Uterus (tissue), 4 donors: Measurements from ENCODE around the gene RLN3. TPM values are rescaled to one million over a fixed set of nuclear protein-coding genes. Genes with fewer than 3 reads are reported as not detected.

Experiments
- DNase-seq, 2 donors: peaks; one replicate each; pipeline ENCODE4 v3.0.0-alpha.2; 2019 to 2020
- H3K27ac ChIP-seq, 2 donors: fragments of 200-600 bp; sonication (generic); 1 replicate in 1 of 2; 2 replicates in 1 of 2; pipeline ENCODE4 v1.5.1; 2016 to 2018
- H3K27me3 ChIP-seq, 2 donors: fragments of 200-600 bp; sonication (generic); one replicate each; pipeline ENCODE4 v1.5.1; 2018 to 2019; ENCODE audit warnings: control low read depth in 1 of 2
- H3K36me3 ChIP-seq, 2 donors: fragments of 200-600 bp; sonication (generic); one replicate each; pipeline ENCODE4 v1.5.1; 2019; ENCODE audit warnings: control low read depth in 1 of 2
- H3K4me1 ChIP-seq, 2 donors: fragments of 200-600 bp; sonication (generic); one replicate each; pipeline ENCODE4 v1.5.1; 2018 to 2019; ENCODE audit warnings: control low read depth in 1 of 2
- H3K4me3 ChIP-seq, 2 donors: fragments of 200-600 bp; sonication (generic); 1 replicate in 1 of 2; 2 replicates in 1 of 2; pipeline ENCODE4 v1.5.1; 2018 to 2019; ENCODE audit warnings: mild to moderate bottlenecking in 1 of 2
- H3K9me3 ChIP-seq, 2 donors: fragments of 200-600 bp; sonication (generic); one replicate each; pipeline ENCODE4 v1.5.1; 2019; ENCODE audit warnings: control low read depth in 1 of 2
- CTCF ChIP-seq, 4 experiments: fragments of 200-600 bp in 2 of 4; fragments of 450-650 bp in 2 of 4; sonication (generic) in 2 of 4; IDR thresholded peaks; one replicate each; pipeline ENCODE4 v1.5.1; 2016 to 2019; ENCODE audit warnings: antibody characterized with exemption in 4 of 4, mild to moderate bottlenecking in 2 of 4, moderate library complexity in 1 of 4
- POLR2A ChIP-seq, 2 donors: fragments of 450-650 bp; IDR thresholded peaks; one replicate each; pipeline ENCODE4 v1.6.1; 2016; ENCODE audit warnings: antibody characterized with exemption in 2 of 2, mild to moderate bottlenecking in 1 of 2, moderate library complexity in 1 of 2
- intact Hi-C: fragments of 100-400 bp; cut with DNase I; formaldehyde crosslinking; loops from one replicate; pipeline ENCODE4 v1.15.1; 2023; ENCODE audit warnings: low total_unique reads
- total RNA-seq, 4 donors: library from RNA; depleted of rRNA in 3 of 4; stranded (reverse); fragments of >200 nt in 3 of 4; gene quantifications; one replicate each; pipeline versions ENCODE4 v1.1.0 to v1.2.4, GENCODE V29; 2014 to 2023
- donor health status: DM: yes; HTN: yes; CAD: no.

RLN3 gene
- total RNA-seq, 4 donors from 2014 or later, result not detected

GRCh38 chr19:13984186-13984585, 43.8 kb upstream of the RLN3 start:
- no peak for DNase-seq
- no peak overlapping the region for H3K27ac ChIP-seq
- intact Hi-C loops, result no loop called here
- H3K27me3 ChIP-seq, result no peaks in the 10 kb centered on the region
- TF ChIP-seq POLR2A (IDR thresholded peaks at IDR 0.05) (no peak), CTCF (IDR thresholded peaks at IDR 0.05) (no peak)
- H3K36me3 ChIP-seq, result no peaks in the 10 kb centered on the region
- peaks cover 0 to 6% of the 10 kb centered on the region in 2 donors for H3K4me1 ChIP-seq
- H3K4me3 ChIP-seq, result no peak overlapping the region
- H3K9me3 ChIP-seq, result no peaks in the 10 kb centered on the region

- Histone ChIP-seq H3K9me3 (no peaks in the 10 kb centered on the region), H3K36me3 (no peaks in the 10 kb centered on the region), H3K4me3 (no peak overlapping the region), H3K27ac (no peak overlapping the region), H3K27me3 (no peaks in the 10 kb centered on the region), H3K4me1 (no peaks in the 10 kb centered on the region)
- TF ChIP-seq POLR2A (IDR thresholded peaks at IDR 0.05) (no peak), CTCF (IDR thresholded peaks at IDR 0.05) (no peak)
- no peak for DNase-seq
- intact Hi-C loops, result no loop called here
Measured at GRCh38 chr19:13984875-13985741, 42.8 kb upstream of the RLN3 start.

GRCh38 chr19:13985771-13986347, 42.1 kb upstream of the RLN3 start:
- TF ChIP-seq CTCF (IDR thresholded peaks at IDR 0.05), result no peak
- no peak for TF ChIP-seq POLR2A (IDR thresholded peaks at IDR 0.05)
- Histone ChIP-seq H3K27me3 (no peaks in the 10 kb centered on the region), H3K9me3 (no peaks in the 10 kb centered on the region), H3K4me3 (no peak overlapping the region), H3K27ac (peak overlapping the region; percentile 63 to 81), H3K4me1 (no peaks in the 10 kb centered on the region), H3K36me3 (no peaks in the 10 kb centered on the region)
- intact Hi-C loops, result no loop called here
- no peak for DNase-seq

GRCh38 chr19:13986348-13986904, 41.5 kb upstream of the RLN3 start:
- intact Hi-C loops, result no loop called here
- DNase-seq, result peak; percentile 74 to 77
- Histone ChIP-seq H3K27ac (peak overlapping the region; percentile 63 to 81), H3K4me3 (no peak overlapping the region), H3K9me3 (no peaks in the 10 kb centered on the region), H3K4me1 (no peaks in the 10 kb centered on the region), H3K36me3 (no peaks in the 10 kb centered on the region), H3K27me3 (no peaks in the 10 kb centered on the region)
- TF ChIP-seq POLR2A (IDR thresholded peaks at IDR 0.05), result no peak

- Histone ChIP-seq H3K4me3 (no peak overlapping the region), H3K9me3 (no peaks in the 10 kb centered on the region), H3K36me3 (no peaks in the 10 kb centered on the region), H3K27ac (peak overlapping the region; percentile 63 to 81), H3K27me3 (no peaks in the 10 kb centered on the region), H3K4me1 (no peaks in the 10 kb centered on the region)
- no peak for DNase-seq
- intact Hi-C loops, result no loop called here
- TF ChIP-seq POLR2A (IDR thresholded peaks at IDR 0.05) (no peak), CTCF (IDR thresholded peaks at IDR 0.05) (no peak)
Measured at GRCh38 chr19:13987101-13987890, 40.7 kb upstream of the RLN3 start.
